ENCODE results near the gene INHBB.

The INHBB gene

GRCh38 chr2:120345608-120346007 lies 328 bp upstream of the INHBB start:
- H3K27ac ChIP-seq (ENCODE audit: low read depth, low read length), result no peak overlapping the region
- H3K4me1 ChIP-seq (ENCODE audit: control insufficient read depth in 5 of 5, insufficient read depth in 5 of 5, low read length in 5 of 5), result peaks cover 6 to 58% (median 41%) of the 10 kb centered on the region in 5 donors
- H3K27me3 ChIP-seq (ENCODE audit: control insufficient read depth in 5 of 5, insufficient read depth in 4 of 5, low read length in 5 of 5), result peaks cover 0 to 10% (median 0%) of the 10 kb centered on the region in 5 donors

GRCh38 chr2:120346667-120347358 lies 877 bp downstream of the INHBB start:
- H3K9me3 ChIP-seq (ENCODE audit: control insufficient read depth in 5 of 5, low read length in 5 of 5), result no peaks in the 10 kb centered on the region
- H3K36me3 ChIP-seq (ENCODE audit: control insufficient read depth in 5 of 5, insufficient read depth in 5 of 5, low read length in 5 of 5), result peaks cover 0 to 28% (median 25%) of the 10 kb centered on the region in 5 donors
- H3K27ac ChIP-seq (ENCODE audit: low read depth, low read length), result peak overlapping the region; percentile 62
- H3K4me1 ChIP-seq (ENCODE audit: control insufficient read depth in 5 of 5, insufficient read depth in 5 of 5, low read length in 5 of 5), result peaks cover 6 to 58% (median 41%) of the 10 kb centered on the region in 5 donors
- H3K27me3 ChIP-seq (ENCODE audit: control insufficient read depth in 5 of 5, insufficient read depth in 4 of 5, low read length in 5 of 5), result peaks cover 0 to 9% (median 0%) of the 10 kb centered on the region in 5 donors
- peak overlapping the region; percentile 76 to 85 (median 85) for H3K4me3 ChIP-seq (ENCODE audit: low read depth in 1 of 5, low read length in 5 of 5)
- peak overlapping the region; percentile 39 to 73 (median 49) for H3K9ac ChIP-seq (ENCODE audit: low read length in 5 of 5)

More at GRCh38 chr2:120345608-120346007, 328 bp upstream of the INHBB start:
- Histone ChIP-seq H3K9me3 (ENCODE audit: control insufficient read depth in 5 of 5, low read length in 5 of 5) (no peaks in the 10 kb centered on the region), H3K9ac (ENCODE audit: low read length in 5 of 5) (peak overlapping the region in 1 of 5 donors; percentile 71), H3K36me3 (ENCODE audit: control insufficient read depth in 5 of 5, insufficient read depth in 5 of 5, low read length in 5 of 5) (peaks cover 0 to 19% (median 18%) of the 10 kb centered on the region in 5 donors), H3K4me3 (ENCODE audit: low read depth in 1 of 5, low read length in 5 of 5) (peak overlapping the region in 4 of 5 donors; percentile 65 to 79 (median 72))

- H3K4me1 ChIP-seq (ENCODE audit: control insufficient read depth in 5 of 5, insufficient read depth in 5 of 5, low read length in 5 of 5), result peaks cover 6 to 58% (median 41%) of the 10 kb centered on the region in 5 donors
- H3K36me3 ChIP-seq (ENCODE audit: control insufficient read depth in 5 of 5, insufficient read depth in 5 of 5, low read length in 5 of 5), result peaks cover 0 to 32% (median 26%) of the 10 kb centered on the region in 5 donors
- peak overlapping the region in 3 of 5 donors; percentile 41 to 49 (median 46) for H3K9ac ChIP-seq (ENCODE audit: low read length in 5 of 5)
- H3K27ac ChIP-seq (ENCODE audit: low read depth, low read length), result peak overlapping the region; percentile 62
- H3K4me3 ChIP-seq (ENCODE audit: low read depth in 1 of 5, low read length in 5 of 5), result peak overlapping the region; percentile 76 to 85 (median 85)
- no peaks in the 10 kb centered on the region for H3K9me3 ChIP-seq (ENCODE audit: control insufficient read depth in 5 of 5, low read length in 5 of 5)
- H3K27me3 ChIP-seq (ENCODE audit: control insufficient read depth in 5 of 5, insufficient read depth in 4 of 5, low read length in 5 of 5), result peaks cover 0 to 5% (median 0%) of the 10 kb centered on the region in 5 donors
Measured at GRCh38 chr2:120347396-120348060, 1.6 kb downstream of the INHBB start.

- H3K4me3 ChIP-seq (ENCODE audit: low read depth in 1 of 5, low read length in 5 of 5), result peak overlapping the region; percentile 76 to 85 (median 85)
- H3K4me1 ChIP-seq (ENCODE audit: control insufficient read depth in 5 of 5, insufficient read depth in 5 of 5, low read length in 5 of 5), result peaks cover 6 to 50% (median 38%) of the 10 kb centered on the region in 5 donors
- H3K36me3 ChIP-seq (ENCODE audit: control insufficient read depth in 5 of 5, insufficient read depth in 5 of 5, low read length in 5 of 5), result peaks cover 0 to 32% (median 26%) of the 10 kb centered on the region in 5 donors
- H3K27ac ChIP-seq (ENCODE audit: low read depth, low read length), result peak overlapping the region; percentile 62
- peaks cover 0 to 3% (median 0%) of the 10 kb centered on the region in 5 donors for H3K27me3 ChIP-seq (ENCODE audit: control insufficient read depth in 5 of 5, insufficient read depth in 4 of 5, low read length in 5 of 5)
- H3K9ac ChIP-seq (ENCODE audit: low read length in 5 of 5), result peak overlapping the region in 2 of 5 donors; percentile 41 to 46
- H3K9me3 ChIP-seq (ENCODE audit: control insufficient read depth in 5 of 5, low read length in 5 of 5), result no peaks in the 10 kb centered on the region
Measured at GRCh38 chr2:120348134-120348736, 2.3 kb downstream of the INHBB start.

- Histone ChIP-seq H3K27me3 (ENCODE audit: control insufficient read depth in 5 of 5, insufficient read depth in 4 of 5, low read length in 5 of 5) (no peaks in the 10 kb centered on the region), H3K4me1 (ENCODE audit: control insufficient read depth in 5 of 5, insufficient read depth in 5 of 5, low read length in 5 of 5) (peaks cover 2 to 44% (median 32%) of the 10 kb centered on the region in 5 donors)
Measured at GRCh38 chr2:120348737-120349439, 3.0 kb downstream of the INHBB start.

GRCh38 chr2:120349440-120349921 lies 3.5 kb downstream of the INHBB start:
- Histone ChIP-seq H3K4me1 (ENCODE audit: control insufficient read depth in 5 of 5, insufficient read depth in 5 of 5, low read length in 5 of 5) (peaks cover 2 to 40% (median 28%) of the 10 kb centered on the region in 5 donors), H3K27me3 (ENCODE audit: control insufficient read depth in 5 of 5, insufficient read depth in 4 of 5, low read length in 5 of 5) (no peaks in the 10 kb centered on the region), H3K9me3 (ENCODE audit: control insufficient read depth in 5 of 5, low read length in 5 of 5) (no peaks in the 10 kb centered on the region), H3K27ac (ENCODE audit: low read depth, low read length) (no peak overlapping the region), H3K36me3 (ENCODE audit: control insufficient read depth in 5 of 5, insufficient read depth in 5 of 5, low read length in 5 of 5) (peaks cover 0 to 32% (median 26%) of the 10 kb centered on the region in 5 donors), H3K4me3 (ENCODE audit: low read depth in 1 of 5, low read length in 5 of 5) (no peak overlapping the region), H3K9ac (ENCODE audit: low read length in 5 of 5) (no peak overlapping the region)

More at GRCh38 chr2:120348737-120349439, 3.0 kb downstream of the INHBB start:
- H3K9ac ChIP-seq (ENCODE audit: low read length in 5 of 5), result no peak overlapping the region
- H3K36me3 ChIP-seq (ENCODE audit: control insufficient read depth in 5 of 5, insufficient read depth in 5 of 5, low read length in 5 of 5), result peaks cover 0 to 32% (median 26%) of the 10 kb centered on the region in 5 donors
- no peak overlapping the region for H3K27ac ChIP-seq (ENCODE audit: low read depth, low read length)
- no peaks in the 10 kb centered on the region for H3K9me3 ChIP-seq (ENCODE audit: control insufficient read depth in 5 of 5, low read length in 5 of 5)
- peak overlapping the region in 3 of 5 donors; percentile 85 for H3K4me3 ChIP-seq (ENCODE audit: low read depth in 1 of 5, low read length in 5 of 5)

- H3K9ac ChIP-seq (ENCODE audit: low read length in 5 of 5), result no peak overlapping the region
- no peaks in the 10 kb centered on the region for H3K27me3 ChIP-seq (ENCODE audit: control insufficient read depth in 5 of 5, insufficient read depth in 4 of 5, low read length in 5 of 5)
- no peak overlapping the region for H3K4me3 ChIP-seq (ENCODE audit: low read depth in 1 of 5, low read length in 5 of 5)
- H3K4me1 ChIP-seq (ENCODE audit: control insufficient read depth in 5 of 5, insufficient read depth in 5 of 5, low read length in 5 of 5), result peaks cover 2 to 35% (median 28%) of the 10 kb centered on the region in 5 donors
- H3K27ac ChIP-seq (ENCODE audit: low read depth, low read length), result no peak overlapping the region
- peaks cover 0 to 32% (median 26%) of the 10 kb centered on the region in 5 donors for H3K36me3 ChIP-seq (ENCODE audit: control insufficient read depth in 5 of 5, insufficient read depth in 5 of 5, low read length in 5 of 5)
- H3K9me3 ChIP-seq (ENCODE audit: control insufficient read depth in 5 of 5, low read length in 5 of 5), result no peaks in the 10 kb centered on the region
Measured at GRCh38 chr2:120350080-120350479, 4.1 kb downstream of the INHBB start.

- Histone ChIP-seq H3K4me3 (ENCODE audit: low read depth in 1 of 5, low read length in 5 of 5) (no peak overlapping the region), H3K9ac (ENCODE audit: low read length in 5 of 5) (no peak overlapping the region), H3K4me1 (ENCODE audit: control insufficient read depth in 5 of 5, insufficient read depth in 5 of 5, low read length in 5 of 5) (peaks cover 2 to 33% (median 28%) of the 10 kb centered on the region in 5 donors), H3K27me3 (ENCODE audit: control insufficient read depth in 5 of 5, insufficient read depth in 4 of 5, low read length in 5 of 5) (no peaks in the 10 kb centered on the region), H3K27ac (ENCODE audit: low read depth, low read length) (no peak overlapping the region), H3K9me3 (ENCODE audit: control insufficient read depth in 5 of 5, low read length in 5 of 5) (no peaks in the 10 kb centered on the region), H3K36me3 (ENCODE audit: control insufficient read depth in 5 of 5, insufficient read depth in 5 of 5, low read length in 5 of 5) (peaks cover 0 to 32% (median 26%) of the 10 kb centered on the region in 5 donors)
Measured at GRCh38 chr2:120350801-120351320, 4.9 kb downstream of the INHBB start.

Data from subcutaneous abdominal adipose tissue (tissue), 5 donors.